ENCODE results near the gene NTN4. TPM values are rescaled to one million over a fixed set of nuclear protein-coding genes. Genes with fewer than 3 reads are reported as not detected.

Gene NTN4
- total RNA-seq, 1 donor from 2014 or later = 136 TPM

DNA sequence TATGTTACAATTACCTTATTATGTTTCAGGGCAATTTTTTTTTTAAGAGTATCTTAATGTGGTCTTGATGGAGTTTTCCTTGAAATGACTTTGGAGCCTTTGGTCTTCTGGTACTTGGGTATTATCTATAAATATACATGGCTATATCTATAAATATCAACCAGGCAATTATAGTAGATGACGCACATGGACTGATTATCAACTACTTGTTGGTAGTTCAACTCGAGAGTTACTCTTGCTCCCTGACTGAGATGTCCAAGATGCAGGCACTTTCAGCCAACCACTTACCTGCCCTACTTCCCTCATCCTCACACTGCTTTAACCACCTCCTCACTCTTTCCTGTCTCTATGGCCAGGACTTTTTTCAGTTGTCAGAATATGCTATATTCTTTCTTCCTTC lies 85.4 kb downstream of the NTN4 start:
- Histone ChIP-seq H3K4me1 (peaks cover 2% of the 10 kb centered on the region), H3K36me3 (peaks cover 7% of the 10 kb centered on the region), H3K27ac (no peak overlapping the region), H3K27me3 (no peaks in the 10 kb centered on the region), H3K9me3 (no peaks in the 10 kb centered on the region), H3K4me3 (no peak overlapping the region)
- DNase-seq (no peak), ATAC-seq (no peak)
- intact Hi-C loops (cut with DNase I) = no loop called here
- TF ChIP-seq, protein P1, sequence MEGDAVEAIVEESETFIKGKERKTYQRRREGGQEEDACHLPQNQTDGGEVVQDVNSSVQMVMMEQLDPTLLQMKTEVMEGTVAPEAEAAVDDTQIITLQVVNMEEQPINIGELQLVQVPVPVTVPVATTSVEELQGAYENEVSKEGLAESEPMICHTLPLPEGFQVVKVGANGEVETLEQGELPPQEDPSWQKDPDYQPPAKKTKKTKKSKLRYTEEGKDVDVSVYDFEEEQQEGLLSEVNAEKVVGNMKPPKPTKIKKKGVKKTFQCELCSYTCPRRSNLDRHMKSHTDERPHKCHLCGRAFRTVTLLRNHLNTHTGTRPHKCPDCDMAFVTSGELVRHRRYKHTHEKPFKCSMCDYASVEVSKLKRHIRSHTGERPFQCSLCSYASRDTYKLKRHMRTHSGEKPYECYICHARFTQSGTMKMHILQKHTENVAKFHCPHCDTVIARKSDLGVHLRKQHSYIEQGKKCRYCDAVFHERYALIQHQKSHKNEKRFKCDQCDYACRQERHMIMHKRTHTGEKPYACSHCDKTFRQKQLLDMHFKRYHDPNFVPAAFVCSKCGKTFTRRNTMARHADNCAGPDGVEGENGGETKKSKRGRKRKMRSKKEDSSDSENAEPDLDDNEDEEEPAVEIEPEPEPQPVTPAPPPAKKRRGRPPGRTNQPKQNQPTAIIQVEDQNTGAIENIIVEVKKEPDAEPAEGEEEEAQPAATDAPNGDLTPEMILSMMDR (IDR thresholded peaks at IDR 0.05) = no peak

DNA sequence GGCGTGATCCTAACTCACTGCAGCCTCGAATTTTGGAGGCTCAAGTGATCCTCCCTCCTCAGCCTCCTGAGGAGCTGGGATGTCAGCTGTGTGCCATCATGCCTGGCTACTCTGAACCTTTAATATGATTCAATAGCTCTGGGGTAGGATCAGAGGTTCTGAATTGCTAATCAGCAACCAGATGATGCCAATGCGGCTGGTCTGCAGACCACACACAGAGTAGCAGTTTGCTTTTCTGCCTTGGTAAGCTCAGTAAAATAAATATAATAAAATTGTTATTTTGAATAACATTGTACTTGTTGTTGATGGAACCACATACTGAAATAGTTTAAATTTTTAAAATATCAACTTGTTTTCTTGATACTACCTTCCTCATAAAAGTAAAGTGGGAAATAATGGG lies 86.6 kb downstream of the NTN4 start:
- H3K36me3 ChIP-seq = peaks cover 3% of the 10 kb centered on the region
- H3K9me3 ChIP-seq = no peaks in the 10 kb centered on the region
- TF ChIP-seq, protein P1 (IDR thresholded peaks at IDR 0.05) = no peak
- H3K27ac ChIP-seq = no peak overlapping the region
- intact Hi-C loops (cut with DNase I) = no loop called here
- ATAC-seq (no peak), DNase-seq (no peak)
- peaks cover 4% of the 10 kb centered on the region for H3K4me1 ChIP-seq
- H3K27me3 ChIP-seq = no peaks in the 10 kb centered on the region
- H3K4me3 ChIP-seq = no peak overlapping the region

DNA sequence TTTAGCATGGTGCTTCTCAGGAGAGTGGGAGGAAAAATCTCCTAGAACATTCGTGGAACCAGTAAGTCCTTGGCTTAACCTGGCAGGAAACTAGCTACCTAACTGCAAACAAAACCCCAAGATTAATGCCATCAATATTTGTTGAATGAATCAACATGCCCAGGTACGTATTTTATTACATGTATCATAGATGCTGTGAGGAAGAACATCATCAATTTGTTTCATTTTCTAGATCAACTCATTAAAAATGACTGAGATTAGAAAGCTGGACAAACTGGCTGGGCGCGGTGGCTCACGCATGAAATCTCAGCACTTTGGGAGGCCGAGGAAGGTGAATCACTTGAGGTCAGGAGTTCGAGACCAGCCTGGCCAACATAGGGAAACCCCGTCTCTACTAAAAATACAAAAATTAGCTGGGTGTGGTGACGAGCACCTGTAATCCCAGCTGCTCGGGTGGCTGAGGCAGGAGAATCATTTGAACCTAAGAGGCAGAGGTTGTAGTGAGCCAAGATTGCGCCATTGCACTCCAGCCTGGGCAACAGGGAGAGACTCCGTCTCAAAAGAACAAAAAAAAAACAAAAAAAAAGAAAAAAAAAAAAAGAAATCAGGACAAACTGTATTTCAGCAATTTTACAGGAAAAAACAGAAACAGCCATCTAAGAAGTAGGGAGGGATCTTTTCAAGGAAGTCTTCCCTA lies 88.7 kb downstream of the NTN4 start:
- TF ChIP-seq, protein P1 (IDR thresholded peaks at IDR 0.05) = no peak
- Histone ChIP-seq H3K4me3 (no peak overlapping the region), H3K4me1 (peaks cover 4% of the 10 kb centered on the region), H3K27ac (no peak overlapping the region), H3K9me3 (no peaks in the 10 kb centered on the region), H3K36me3 (no peaks in the 10 kb centered on the region), H3K27me3 (no peaks in the 10 kb centered on the region)
- intact Hi-C loops (cut with DNase I) = no loop called here
- no peak for DNase-seq
- ATAC-seq = no peak

DNA sequence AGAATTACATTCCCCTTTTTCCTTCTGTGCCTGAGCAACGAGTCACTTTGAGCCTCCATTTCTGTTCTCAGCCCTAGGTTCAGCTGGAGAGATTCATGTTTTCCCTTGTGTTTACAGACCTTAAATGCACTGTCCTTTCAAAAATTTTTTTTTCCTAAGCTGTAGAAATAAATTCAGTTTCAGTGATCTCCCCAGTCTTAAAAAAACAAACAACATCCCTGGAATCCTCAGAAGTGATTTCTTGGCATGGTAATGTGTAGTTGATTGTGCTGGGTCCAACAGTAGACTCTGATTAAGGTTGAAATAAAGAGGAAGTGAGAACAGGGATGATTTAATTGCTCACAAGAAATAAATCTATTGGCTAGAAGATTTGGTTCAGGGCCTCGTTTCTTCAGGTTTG lies 89.3 kb downstream of the NTN4 start:
- Histone ChIP-seq H3K4me1 (peaks cover 4% of the 10 kb centered on the region), H3K36me3 (no peaks in the 10 kb centered on the region), H3K27ac (no peak overlapping the region), H3K9me3 (no peaks in the 10 kb centered on the region), H3K27me3 (no peaks in the 10 kb centered on the region), H3K4me3 (no peak overlapping the region)
- ATAC-seq (no peak), DNase-seq (no peak)
- TF ChIP-seq, protein P1 (IDR thresholded peaks at IDR 0.05) = no peak
- intact Hi-C loops (cut with DNase I) = no loop called here

DNA sequence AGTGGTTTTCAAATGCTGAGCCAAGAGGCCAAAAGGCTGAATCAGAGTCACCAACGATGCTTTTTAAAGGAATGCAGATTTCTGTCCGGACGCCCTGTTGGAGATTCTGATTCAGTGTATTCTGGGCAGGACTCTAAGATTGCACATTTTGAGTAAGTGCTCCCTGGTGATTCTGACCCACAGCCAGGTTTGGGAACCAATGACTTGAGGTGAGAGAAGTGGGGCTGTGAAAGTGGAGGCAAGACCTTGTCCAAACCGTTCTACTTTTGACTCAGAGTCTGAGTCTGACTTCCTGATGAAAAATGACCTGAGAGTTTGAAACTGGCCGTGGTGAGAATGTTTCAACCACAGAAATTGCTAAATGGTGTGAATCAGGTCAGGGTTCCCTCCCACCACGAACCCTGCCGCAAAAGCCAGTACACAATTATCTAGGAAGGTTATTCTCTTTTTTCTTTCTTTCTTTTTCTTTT lies 90.2 kb downstream of the NTN4 start:
- no peak for ATAC-seq
- peaks cover 4% of the 10 kb centered on the region for H3K4me1 ChIP-seq
- TF ChIP-seq, protein P1 (IDR thresholded peaks at IDR 0.05) = no peak
- H3K9me3 ChIP-seq = no peaks in the 10 kb centered on the region
- no peak for DNase-seq
- intact Hi-C loops (cut with DNase I) = no loop called here
- H3K36me3 ChIP-seq = no peaks in the 10 kb centered on the region
- H3K4me3 ChIP-seq = no peak overlapping the region
- H3K27me3 ChIP-seq = no peaks in the 10 kb centered on the region
- no peak overlapping the region for H3K27ac ChIP-seq

Data from upper lobe of right lung (tissue), 1 donor.